ENCODE data around the gene DOK4. TPM values are rescaled to one million over a fixed set of nuclear protein-coding genes. Genes with fewer than 3 reads are reported as not detected.
"Not testable (repeated sequence)": the region's sequence is repeated elsewhere in the genome, so short reads cannot be mapped to it uniquely, and the experiment has no call there.

The DOK4 gene
- total RNA-seq, 1 experiment from 2014 or later, result 19.3 TPM

GRCh38 chr16:57509231-57509923 is 23.1 kb upstream of the DOK4 start:
- H3K4me3 ChIP-seq, result no peak overlapping the region
- no peaks in the 10 kb centered on the region; the same call in 1 of the 2 replicates for H3K27me3 ChIP-seq
- H3K36me3 ChIP-seq, result no peaks in the 10 kb centered on the region; the same call in 1 of the 2 replicates
- no peaks in the 10 kb centered on the region for H3K9me3 ChIP-seq
- no peak for DNase-seq

GRCh38 chr16:57508035-57508425 is 21.7 kb upstream of the DOK4 start:
- H3K27me3 ChIP-seq, result no peaks in the 10 kb centered on the region; the same call in 1 of the 2 replicates
- H3K9me3 ChIP-seq, result no peaks in the 10 kb centered on the region
- DNase-seq, result no peak
- no peak overlapping the region for H3K4me3 ChIP-seq
- H3K36me3 ChIP-seq, result no peaks in the 10 kb centered on the region; the same call in 1 of the 2 replicates

DNA sequence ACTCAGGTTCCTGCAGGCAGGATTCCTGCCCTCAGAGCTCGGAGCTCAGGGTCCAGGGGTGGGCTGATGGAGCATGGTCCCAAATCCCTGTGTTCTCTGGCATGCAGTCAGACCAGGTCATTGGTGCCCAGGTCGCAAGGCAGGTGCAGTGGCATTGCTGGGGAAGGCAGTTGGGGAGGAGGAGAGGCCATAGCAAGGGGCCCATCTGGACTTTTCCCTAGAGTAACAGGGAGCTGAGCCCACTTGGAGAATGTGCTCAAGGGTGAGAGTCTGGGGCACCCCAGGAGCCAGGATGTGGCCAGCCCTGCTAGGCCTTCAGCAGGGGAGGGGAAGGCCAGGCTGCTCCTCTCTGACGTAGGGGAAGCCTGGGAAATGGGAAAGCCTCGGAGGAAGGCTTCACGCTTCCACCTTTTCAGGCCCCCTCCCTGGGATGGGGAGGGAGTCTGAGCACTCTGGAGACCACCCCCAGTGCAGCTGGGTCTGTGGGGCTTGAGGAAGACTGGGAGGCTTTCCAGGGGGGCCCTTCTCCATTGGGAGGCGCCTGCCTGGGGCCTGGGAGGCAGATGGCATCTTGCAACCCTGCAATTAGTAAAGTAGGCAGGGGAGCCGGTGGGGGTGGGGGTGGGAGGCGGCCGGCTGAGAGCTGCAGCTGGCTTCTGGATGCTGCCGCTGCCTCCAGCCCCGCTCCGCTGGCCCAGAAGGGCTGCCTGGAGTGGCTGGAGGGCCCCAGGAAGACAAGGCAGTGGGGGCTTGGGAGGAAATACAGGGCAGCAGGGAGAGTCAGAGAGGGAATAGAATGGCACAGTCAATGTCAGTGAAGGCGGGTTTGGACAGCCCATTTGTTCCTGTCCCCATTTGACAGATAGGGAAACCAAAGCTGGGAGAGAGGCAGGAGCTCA is 21.1 kb upstream of the DOK4 start:
- H3K4me3 ChIP-seq, result no peak overlapping the region
- no peaks in the 10 kb centered on the region; the same call in 1 of the 2 replicates for H3K36me3 ChIP-seq
- no peak for DNase-seq
- no peaks in the 10 kb centered on the region for H3K9me3 ChIP-seq
- no peaks in the 10 kb centered on the region; the same call in 1 of the 2 replicates for H3K27me3 ChIP-seq

- Histone ChIP-seq H3K36me3 (no peaks in the 10 kb centered on the region), H3K9me3 (no peaks in the 10 kb centered on the region), H3K4me3 (no peak overlapping the region), H3K27me3 (no peaks in the 10 kb centered on the region; the same call in 1 of the 2 replicates)
- DNase-seq, result no peak
Measured at GRCh38 chr16:57505169-57505568, 18.9 kb upstream of the DOK4 start.

GRCh38 chr16:57504491-57504890 is 18.2 kb upstream of the DOK4 start:
- H3K36me3 ChIP-seq, result no peaks in the 10 kb centered on the region
- DNase-seq, result no peak
- H3K9me3 ChIP-seq, result no peaks in the 10 kb centered on the region
- no peak overlapping the region for H3K4me3 ChIP-seq
- H3K27me3 ChIP-seq, result no peaks in the 10 kb centered on the region; the same call in 1 of the 2 replicates

DNA sequence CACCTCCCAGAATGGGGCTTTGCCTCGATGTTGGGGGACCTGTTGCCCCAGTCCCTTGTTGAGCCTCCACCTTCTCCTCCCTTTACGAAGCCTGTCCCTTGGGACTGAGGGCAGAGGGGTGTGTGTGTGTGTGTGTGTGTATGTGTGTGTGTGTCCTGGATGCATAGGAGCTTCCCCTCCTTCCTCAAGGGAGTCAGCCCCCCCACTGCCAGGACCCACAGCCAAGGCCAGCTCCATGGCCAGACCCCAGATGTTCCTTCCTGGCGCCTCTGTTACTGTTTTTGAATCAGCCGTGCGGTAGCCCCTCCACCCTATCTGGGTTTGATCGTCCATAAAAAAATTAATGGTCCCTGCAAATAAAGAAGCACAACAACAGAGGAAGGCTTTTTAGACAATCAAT is 17.7 kb upstream of the DOK4 start:
- Histone ChIP-seq H3K27me3 (no peaks in the 10 kb centered on the region; the same call in 1 of the 2 replicates), H3K4me3 (no peak overlapping the region), H3K9me3 (no peaks in the 10 kb centered on the region), H3K36me3 (no peaks in the 10 kb centered on the region)
- DNase-seq, result no peak

GRCh38 chr16:57503366-57503765 is 17.1 kb upstream of the DOK4 start:
- Histone ChIP-seq H3K27me3 (no peaks in the 10 kb centered on the region; the same call in 1 of the 2 replicates), H3K4me3 (no peak overlapping the region), H3K9me3 (no peaks in the 10 kb centered on the region), H3K36me3 (no peaks in the 10 kb centered on the region)
- no peak for DNase-seq

- DNase-seq, result no peak
- Histone ChIP-seq H3K4me3 (no peak overlapping the region), H3K27me3 (no peaks in the 10 kb centered on the region; the same call in 1 of the 2 replicates), H3K36me3 (no peaks in the 10 kb centered on the region), H3K9me3 (no peaks in the 10 kb centered on the region)
Measured at GRCh38 chr16:57502048-57502775, 15.9 kb upstream of the DOK4 start.

DNA sequence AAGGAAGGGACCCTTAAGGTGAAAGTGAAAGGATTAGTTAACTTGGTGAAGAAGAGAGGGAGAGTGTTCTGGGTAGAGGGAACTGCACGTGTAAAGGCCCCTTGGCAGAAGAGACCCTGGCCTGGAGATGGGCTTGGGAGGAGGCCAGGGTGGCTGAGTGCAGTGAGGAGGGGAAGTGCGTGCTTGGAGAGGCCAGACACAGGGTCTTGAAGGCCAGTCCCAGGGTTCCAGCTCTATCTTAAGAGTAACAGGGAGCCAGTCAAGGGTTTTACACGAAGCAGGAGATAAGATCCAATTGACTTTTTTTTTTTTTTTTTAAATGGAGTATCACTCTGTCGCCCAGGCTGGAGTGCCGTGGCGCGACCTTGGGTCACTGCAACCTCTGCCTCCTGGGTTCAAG is 15.2 kb upstream of the DOK4 start:
- no peaks in the 10 kb centered on the region for H3K36me3 ChIP-seq
- DNase-seq, result no peak
- H3K4me3 ChIP-seq, result no peak overlapping the region
- H3K27me3 ChIP-seq, result no peaks in the 10 kb centered on the region; the same call in 1 of the 2 replicates
- H3K9me3 ChIP-seq, result no peaks in the 10 kb centered on the region

DNA sequence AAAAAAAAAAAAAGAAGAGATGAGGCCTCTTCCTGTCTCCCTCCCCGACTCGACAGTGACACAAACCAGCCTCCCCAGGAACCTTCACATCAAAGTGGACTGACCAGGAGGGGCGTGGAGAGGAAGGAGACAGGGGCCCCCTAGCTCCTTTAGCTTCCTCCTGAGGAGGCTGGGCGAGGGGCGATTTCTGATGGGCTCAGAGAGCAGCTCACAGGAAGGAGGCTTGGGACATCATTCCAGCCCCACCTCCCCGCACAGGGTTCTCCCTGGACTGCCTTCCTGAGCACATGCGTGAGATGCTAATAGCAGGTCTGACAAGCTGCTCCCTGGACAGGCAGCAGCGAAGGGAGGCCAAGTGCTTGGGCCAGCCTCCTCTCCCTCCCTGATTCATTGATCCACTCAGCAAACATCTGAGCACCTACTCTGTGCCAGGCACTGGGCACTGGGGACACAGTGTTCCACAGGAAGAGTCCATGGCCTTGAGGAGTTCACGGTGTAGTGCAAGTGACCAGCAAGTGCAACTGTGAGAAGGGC is 14.4 kb upstream of the DOK4 start:
- Histone ChIP-seq H3K9me3 (no peaks in the 10 kb centered on the region), H3K36me3 (no peaks in the 10 kb centered on the region), H3K4me3 (no peak overlapping the region), H3K27me3 (no peaks in the 10 kb centered on the region; the same call in 1 of the 2 replicates)
- no peak for DNase-seq

GRCh38 chr16:57499941-57500340 is 13.6 kb upstream of the DOK4 start:
- H3K4me3 ChIP-seq, DNase-seq, H3K27me3 ChIP-seq, H3K36me3 ChIP-seq, H3K9me3 ChIP-seq: not testable (repeated sequence)

DNA sequence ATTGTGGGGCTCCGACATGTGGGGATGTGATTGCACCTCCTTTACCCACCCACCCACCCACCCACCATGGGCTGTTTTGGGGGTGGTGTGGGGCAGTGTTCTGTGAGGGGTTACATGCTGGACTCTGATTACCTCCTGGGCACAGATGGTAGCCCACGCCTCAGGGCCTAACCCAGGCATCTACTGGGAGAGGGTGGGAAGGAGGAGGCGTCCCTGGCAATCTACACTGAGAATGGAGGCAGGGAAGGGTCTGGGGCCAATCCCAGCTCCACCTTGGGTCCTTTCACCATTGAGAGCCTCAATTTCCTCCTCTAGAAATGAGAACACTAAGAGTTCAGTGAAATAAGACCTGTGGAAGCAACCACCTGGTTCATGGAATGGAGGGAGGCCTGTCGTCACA is 11.7 kb upstream of the DOK4 start:
- no peaks in the 10 kb centered on the region for H3K36me3 ChIP-seq
- DNase-seq, result no peak
- H3K27me3 ChIP-seq, result no peaks in the 10 kb centered on the region; the same call in 1 of the 2 replicates
- H3K9me3 ChIP-seq, result no peaks in the 10 kb centered on the region
- H3K4me3 ChIP-seq, result no peak overlapping the region

DNA sequence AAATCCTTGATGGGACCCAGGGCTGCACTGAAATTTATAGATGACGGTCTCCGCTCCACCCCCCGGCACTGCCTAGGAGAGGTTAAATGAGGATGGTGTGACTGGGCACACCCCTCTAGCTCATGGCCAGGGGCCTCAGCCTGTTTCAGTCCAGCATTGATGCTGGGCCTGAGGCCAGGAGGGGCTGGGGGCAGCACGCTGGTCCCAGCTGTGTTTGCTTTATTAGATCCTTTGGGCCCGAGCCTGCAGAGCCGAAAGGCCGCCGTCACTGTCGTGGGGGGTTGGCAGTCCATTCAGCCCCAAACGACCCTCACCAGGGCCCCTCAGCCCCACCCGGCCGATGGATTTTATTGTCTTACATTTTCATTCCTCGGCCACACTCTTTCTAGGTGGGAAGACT is 10.8 kb upstream of the DOK4 start:
- no peaks in the 10 kb centered on the region for H3K9me3 ChIP-seq
- H3K4me3 ChIP-seq, result no peak overlapping the region
- H3K27me3 ChIP-seq, result no peaks in the 10 kb centered on the region; the same call in 1 of the 2 replicates
- no peak for DNase-seq
- H3K36me3 ChIP-seq, result no peaks in the 10 kb centered on the region

- Histone ChIP-seq H3K9me3 (no peaks in the 10 kb centered on the region), H3K4me3 (no peak overlapping the region), H3K27me3 (peaks cover 8% of the 10 kb centered on the region), H3K36me3 (no peaks in the 10 kb centered on the region)
- no peak for DNase-seq
Measured at GRCh38 chr16:57493767-57494166, 7.5 kb upstream of the DOK4 start.

- no peak for DNase-seq
- no peaks in the 10 kb centered on the region for H3K36me3 ChIP-seq
- peaks cover 8% of the 10 kb centered on the region for H3K27me3 ChIP-seq
- no peak overlapping the region for H3K4me3 ChIP-seq
- H3K9me3 ChIP-seq, result no peaks in the 10 kb centered on the region
Measured at GRCh38 chr16:57489229-57489628, 2.9 kb upstream of the DOK4 start.

Data from MG63 (cell line).